Activated CD8-positive, alpha-beta memory T cell treated with anti-CD3 and anti-CD28 coated beads, Interleukin-2, amount 50 U/mL, for 24 hours (primary cell): ENCODE measurements around the gene ADAMTS17.

Experiments
- DNase-seq: peaks from one replicate; pipeline ENCODE4 v3.0.0-alpha.2; 2020; ENCODE audit errors: extremely low read depth

ADAMTS17 gene

DNA sequence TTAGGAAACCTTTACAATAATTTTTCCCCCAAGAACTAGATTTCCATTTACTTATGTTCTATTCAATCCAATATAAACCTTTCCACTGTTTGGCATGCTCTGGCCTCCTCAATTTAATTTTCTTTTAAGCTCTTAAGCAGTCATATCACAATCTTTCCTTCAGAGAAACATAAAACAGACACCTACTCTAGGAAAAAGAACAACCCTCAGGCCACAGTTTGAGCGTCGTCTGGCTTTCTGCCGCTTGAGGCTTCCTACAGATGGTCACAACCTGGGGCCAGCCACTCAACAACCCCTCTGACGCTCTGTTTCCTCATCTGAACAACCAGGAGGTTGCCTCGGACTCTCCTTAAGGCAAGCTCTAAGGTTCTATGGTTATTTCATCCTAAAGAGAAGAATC, 143.3 kb downstream of the ADAMTS17 start:
- DNase-seq, result no peak

DNA sequence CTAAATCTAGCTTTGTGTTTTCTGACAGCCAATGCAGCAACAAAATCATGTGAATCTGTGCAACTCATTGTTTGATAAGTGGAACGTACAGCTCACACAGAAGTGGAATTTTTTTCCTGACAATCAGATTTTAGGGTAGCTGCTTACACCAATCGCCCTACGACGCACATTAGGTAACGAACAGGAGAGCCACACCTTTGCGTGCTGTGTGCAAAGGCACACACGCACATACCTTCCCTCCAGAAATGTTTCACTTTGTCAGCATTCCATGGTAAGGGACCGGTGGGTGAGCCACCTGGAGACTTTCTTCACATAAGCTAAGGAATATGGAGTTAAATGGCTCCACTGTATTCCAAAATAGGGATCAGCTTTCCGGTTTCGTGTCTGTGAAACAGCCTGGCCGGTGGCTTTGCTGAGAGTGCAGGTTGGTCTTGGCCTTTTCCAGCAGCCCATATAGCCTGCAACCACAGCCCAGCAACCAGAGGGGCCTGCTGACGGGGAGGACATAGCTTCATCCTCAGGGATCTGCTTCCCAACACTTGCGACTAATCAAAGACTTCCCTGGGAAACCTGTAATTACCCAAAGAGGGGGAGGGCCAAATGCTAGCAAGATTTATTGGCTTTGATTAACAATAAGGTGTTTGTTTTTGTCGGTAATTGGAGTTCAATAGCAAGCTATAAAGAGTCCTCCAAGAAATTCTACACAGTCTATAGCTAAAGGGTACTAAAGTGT, 145.3 kb downstream of the ADAMTS17 start:
- no peak for DNase-seq

DNA sequence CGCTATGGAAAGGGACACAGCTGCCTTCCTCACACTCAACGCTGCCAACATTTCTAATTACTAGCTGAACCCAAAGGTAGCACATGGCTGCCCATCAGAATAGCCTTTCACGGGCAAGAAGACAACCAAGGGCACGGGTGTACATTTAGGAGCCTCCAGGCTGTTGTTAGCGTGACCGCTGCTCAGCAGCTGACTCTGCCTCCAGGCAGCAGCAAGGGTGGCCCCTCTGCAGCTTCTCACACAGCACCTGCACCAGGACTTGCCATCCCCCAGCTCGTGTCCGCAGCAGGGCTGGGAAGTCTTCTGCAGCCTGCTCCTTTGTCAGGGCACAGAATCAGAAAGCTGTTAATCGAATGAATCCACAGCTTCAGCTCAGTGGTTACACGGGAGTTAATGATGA, 146.8 kb downstream of the ADAMTS17 start:
- no peak for DNase-seq

DNA sequence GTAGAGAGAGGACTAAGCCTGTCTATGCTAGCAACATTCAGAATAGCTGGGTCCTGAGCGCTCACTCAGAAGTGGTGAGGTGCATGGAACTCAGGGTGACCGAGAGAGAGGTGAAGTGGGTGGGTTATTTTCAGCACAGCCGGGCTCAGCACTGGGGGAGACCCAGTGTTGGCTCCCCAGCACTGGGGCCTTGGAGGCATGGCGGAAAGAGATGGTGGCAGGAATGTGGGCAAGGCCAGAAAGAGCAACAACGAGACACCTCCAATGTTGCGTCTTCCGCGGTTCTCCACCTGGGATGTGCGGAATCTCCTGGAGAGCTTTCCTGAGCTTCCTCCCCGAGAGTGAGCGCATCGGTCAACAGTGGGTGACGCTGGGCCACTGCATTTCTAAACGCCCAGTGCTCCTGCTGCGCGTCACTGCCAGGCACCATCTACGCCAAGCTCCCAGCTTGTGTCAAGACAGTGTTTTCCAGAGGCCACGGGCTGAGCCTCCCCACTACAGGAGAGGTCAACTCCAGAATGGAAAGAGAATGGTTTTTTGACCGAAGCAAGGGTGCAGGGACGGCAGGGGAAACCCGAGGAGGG, 148.4 kb downstream of the ADAMTS17 start:
- no peak for DNase-seq

DNA sequence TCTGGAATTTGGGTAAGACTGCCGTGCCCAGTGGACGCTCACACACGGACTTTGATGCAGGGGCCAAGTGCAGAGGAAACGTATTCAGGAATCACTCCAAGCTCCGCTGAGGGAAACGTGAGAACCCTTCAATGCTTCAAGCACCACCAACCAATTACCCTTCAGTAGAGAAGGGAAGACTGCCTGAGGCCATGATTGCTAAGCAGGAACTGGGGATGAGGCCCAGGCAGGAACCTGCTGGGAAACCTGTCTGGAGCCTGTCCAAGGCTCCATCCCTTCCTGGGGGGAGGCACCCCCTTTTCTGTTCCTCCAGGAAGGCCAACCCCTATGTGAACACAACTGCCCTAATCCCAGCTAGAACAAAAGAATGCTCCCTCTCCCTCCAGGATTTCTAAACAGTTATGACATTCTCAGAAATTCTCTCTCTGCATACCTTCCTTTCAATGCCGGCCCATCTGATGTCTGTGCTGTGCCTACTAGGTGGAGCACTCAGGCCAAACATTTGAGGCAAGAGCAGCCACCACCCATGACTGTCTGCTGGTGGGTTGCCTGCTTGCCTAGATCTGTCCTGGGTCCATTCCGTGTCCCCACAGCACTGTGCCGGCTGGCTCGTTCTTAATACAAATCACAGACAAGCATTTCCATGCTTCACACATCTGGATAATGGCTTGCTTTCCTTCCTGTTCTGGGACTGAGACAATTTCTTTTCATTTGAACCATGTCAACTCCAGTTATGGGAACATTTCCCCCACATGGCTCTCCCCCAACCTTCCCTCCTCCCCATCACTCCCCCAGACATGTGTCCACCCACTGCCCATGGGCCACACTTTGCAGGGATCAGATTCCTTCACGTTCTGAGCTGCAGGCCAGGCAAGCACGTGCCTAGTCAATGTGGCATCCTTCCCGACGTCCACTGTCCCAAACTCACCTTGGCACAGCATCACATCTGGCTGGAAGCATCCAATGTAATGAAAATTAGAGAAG, 149.4 kb downstream of the ADAMTS17 start:
- DNase-seq, result no peak

DNA sequence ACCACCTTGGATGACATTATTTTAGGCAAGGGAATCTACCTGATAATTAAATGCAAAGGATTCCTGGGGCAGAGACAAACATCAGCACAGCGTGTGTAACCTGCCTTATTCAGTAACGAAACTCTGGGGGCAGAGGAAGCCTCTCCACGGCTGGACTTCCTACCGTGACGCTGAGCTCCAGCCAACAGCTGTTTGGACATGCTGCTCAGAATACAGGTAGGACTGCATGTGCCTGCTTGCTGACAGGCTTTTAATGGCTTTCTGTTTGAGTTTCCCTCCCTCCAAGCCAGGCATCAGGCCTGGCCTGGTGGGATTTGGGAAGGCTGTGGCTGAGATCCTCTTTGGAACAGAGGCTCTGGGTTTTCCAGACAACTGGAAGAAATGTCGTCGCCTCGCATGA, 150.6 kb downstream of the ADAMTS17 start:
- no peak for DNase-seq

DNA sequence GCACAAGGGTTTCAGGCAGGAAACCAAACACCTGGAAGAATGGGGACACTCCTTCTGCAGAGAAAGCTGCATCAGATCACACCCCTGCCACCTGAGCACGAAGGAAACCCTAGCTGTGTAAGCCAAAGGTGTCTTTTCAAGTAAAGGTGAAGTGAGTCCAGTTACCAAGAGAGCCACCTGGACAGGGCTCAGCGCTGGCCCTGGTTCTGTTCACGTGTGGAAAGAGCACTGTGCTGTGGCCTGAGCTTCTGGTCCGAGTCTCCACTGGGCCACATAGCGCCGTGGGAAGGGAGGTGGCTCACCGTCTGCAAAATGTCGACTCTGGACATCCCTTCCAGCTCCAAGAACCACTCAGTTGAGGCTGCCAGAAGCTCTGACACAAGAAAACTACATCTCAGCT, 151.1 kb downstream of the ADAMTS17 start:
- no peak for DNase-seq

DNA sequence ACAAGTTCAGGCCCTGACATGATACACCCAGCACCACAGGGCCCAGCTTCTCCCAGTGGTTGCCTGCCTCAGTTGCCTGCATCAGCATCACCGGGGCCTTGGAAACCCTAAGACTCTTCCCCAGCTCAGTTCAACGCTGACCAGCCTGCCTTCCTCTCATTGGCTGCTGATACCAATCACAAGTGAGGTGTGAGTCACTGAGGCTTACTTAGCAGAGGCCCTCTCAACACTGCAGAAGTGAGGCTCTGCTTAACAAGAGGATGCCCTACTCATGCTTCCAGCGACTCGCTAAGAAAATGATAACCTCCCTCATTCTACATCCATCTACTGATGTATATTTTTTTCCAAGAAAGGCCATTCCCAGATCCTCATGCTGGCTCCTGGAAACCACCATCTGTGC, 151.9 kb downstream of the ADAMTS17 start:
- DNase-seq, result no peak

DNA sequence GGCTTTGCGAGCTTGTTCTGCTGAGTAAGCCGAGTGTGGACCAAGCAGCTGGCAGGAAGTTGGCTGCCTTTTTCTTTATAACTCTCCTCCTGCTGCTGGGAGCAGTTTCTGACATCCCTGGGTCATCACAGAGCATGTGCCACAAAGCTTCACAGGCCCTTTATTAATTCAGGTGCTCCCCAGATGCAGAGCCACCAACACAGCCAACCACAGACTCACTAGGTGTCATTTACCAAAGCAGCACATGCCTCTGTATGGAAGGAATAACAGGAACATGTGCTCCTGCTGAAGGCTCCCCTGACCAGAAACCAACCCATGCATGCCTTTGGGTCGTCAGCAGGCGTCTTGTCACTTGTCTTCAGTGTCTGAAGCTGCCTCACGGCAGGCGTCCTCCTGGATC, 152.5 kb downstream of the ADAMTS17 start:
- DNase-seq, result no peak

DNA sequence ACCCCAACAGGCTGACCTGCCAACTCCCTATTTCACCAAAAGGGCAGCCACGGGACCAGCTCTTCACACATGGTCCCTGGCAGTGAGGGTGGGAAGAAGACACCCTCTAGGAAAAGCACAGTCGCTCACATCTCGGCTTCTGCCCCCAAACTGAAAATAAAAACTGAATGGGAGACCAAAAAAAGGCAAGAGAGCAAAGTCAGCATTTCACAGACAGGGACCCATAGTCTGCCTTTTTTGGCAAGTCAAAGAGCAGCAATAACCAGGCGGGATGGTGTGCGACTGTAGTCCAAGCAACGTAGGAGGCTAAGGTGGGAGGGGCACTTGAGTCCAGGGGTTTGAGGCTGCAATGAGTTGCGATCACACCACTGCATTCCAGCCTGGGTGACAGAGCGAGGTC, 154.1 kb downstream of the ADAMTS17 start:
- no peak for DNase-seq

DNA sequence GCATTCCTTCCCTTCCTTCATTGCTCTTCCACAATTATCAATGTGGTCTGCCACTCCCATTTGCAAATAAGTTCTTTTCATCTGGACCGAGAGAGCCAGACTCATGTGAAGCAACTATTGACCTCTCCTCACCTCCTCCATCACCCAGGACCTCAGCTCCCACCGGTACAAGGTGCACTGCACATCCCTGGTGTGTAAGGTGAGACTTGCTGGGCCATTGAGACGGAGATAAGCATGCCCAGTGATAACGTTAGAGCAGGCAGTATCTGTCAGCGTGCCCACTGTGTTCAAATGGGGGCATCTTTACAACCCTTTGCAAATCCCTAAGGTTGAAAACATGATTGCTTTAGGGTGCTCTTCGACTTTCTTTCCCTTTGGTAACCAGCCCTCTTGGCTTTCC, 154.8 kb downstream of the ADAMTS17 start:
- DNase-seq, result no peak

DNA sequence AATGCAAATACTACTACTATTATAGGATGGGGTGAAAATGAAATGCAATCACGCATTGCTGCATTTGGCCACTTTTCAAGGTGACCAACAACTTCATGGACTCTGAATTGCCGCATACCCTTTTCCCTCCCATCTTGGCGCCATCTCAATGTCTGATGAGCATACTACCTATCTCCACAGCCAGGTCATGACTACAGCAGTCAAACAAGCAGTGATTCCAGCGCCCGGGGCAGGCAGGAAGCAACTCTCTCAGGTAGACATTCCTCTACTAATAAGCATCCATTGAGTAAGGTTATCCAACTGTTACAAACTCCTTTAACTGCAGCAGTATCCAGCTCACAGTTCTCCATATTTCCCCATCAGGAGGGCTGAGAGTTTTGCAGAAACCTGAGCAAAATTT, 155.4 kb downstream of the ADAMTS17 start:
- DNase-seq, result no peak

DNA sequence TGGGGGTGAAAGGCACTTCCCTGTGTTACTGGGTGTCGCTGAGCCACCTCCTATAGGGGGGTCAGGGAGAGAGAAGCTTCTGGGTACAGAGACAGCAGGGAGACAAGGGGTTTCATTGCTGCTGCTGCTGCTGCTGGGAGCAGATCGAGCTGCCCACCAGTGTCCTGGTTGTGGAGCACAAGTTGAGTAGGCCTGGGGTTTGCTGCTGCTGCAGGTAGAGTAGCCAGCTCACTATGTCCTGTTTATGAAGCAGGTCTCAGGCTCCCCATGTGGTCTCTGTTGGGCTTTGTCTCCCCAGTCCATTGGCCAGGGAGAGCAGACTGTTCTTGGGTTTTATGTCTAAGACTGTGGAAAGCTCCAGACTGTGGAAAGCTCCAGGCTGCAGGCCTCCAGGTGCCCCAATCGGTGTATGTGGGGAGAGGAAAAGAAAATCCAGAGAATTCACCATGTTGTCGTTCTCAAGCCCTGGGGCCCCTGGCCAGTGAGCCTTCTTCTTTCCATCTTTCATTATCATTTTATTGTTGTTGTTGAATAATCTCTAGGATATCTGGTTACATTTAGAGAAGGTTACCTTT, 157.8 kb downstream of the ADAMTS17 start:
- DNase-seq, result no peak

DNA sequence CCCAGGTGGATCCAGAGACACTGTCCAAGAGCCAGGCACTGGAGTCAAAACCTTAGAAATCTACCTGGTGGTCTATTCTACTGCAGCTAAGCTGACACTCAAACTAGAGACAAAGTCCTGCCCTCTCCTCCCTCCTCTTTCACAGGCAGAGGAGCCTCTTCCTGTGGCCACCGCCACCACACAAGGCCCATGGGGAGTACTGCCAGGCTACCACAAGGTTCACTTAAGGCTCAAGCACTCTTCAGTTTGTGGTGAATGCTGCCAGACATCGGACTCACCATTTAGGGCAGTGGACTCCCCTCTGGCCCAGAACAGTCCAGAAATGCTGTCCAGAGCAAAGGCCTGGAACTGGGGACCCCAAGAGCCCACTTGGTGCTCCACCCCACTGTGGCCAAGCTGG, 160.9 kb downstream of the ADAMTS17 start:
- no peak for DNase-seq

DNA sequence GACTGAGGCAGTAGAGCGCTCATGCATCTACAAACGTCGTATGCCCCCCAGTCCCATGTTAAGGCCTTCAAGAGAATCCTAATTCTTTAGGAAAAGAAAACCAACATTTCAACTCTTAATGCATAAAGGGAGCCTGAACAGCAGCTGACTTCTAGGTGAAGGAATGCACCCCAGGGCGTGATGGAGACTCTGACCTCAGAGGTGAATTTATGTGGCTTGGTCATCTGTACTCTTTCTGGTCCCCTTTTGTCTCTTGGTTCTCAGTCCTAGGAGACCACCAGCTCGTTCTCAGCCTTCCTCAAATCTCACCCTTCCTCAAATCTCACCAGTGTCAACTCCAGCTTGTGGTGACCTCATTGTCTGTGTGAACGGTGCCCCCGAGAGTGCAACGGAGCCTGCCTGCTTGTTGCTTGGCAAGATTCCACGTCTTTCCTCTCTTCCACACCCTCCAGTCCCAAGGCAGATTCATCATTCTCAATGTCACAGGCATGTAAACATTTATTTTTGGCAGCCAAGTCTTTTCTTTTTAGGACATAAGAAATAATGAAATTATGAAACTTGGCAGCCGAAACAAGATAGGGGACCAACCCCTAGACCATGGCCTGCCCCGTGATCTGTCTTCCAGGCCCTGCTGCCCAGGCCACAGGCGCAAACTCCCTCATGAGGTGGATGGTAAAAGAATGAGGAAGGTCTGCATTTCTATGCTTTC, 166.2 kb downstream of the ADAMTS17 start:
- DNase-seq, result no peak

DNA sequence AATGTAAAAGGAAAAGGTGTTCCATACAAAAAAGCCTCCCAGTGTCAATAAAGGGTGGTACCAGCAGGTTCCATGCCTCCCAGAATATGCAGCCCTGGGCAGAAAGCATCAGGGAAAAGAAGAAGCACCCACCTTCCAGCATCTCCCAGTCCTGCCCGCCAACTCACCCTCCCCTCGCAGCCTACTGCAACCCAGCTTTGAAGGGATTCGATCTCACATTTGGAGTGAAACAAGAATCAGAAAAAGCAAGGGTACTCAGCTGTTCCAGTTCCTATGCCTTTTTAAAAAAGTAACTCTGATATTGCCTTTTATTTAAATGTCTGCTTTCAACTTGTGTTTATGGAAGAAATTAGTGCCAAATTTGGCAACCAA, 166.9 kb downstream of the ADAMTS17 start:
- no peak for DNase-seq

DNA sequence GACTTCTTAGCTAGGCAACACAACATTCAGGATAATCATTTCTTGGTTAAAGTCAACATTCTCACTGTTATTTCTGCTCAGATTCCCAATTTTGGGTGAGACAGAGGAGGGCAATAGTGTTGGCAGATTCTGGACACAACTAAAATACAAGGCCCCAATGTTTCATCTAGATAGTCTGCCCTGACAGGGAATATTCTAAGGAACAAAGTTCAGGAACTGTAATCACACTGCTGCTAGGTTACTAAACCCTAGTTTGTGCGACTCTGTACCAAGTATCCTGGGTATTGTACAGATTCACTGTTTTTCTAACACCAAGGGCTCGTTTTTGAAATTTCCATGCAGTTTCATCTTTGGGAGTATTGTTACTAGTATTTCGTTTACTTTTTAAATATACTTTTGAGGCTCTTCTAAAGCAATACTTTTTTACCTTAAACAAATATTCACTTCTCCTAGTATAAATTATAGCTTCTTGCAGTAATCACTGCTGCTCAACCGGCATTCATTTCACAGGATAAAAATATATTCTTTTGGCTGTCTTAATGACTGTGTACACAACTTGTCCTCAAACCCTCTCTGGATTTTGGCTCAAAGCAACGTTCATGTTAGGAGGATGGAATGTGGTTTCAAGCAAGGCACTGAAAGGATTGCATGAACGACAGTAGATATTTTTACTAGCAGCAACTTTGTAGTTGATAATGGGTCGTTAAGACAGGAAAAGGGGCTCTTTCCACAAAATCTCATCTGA, 167.4 kb downstream of the ADAMTS17 start:
- no peak for DNase-seq

DNA sequence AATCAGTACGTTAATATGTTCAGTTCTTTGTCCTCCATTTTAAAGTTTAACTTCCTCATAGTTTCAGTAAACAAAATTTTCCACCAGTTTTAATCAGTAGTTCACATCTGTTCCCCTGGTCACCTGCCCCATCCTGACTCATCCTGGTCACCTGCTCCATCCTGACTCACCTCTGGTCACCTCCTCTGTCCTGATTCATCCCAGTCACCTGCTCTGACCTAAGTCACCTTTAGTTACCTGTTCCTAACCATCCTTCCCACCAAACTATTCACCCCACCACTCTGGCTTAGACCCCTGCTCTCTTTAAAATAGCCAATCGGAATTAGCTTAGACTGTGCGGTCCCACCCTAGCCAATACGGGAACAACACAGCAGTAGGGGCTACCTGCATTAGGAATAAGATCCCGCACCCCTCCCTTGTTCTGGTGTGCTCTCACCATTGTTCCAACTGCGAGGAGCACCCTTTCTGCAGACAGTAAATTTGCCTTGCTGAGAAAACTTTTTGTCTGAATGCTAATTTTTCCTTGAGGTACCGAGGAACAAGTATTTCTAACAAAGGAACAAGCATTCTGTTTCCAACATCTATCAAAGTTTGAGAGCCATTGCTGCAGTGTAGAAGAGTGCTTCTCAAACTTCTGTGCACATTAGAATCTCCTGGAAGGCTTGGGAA, 169.3 kb downstream of the ADAMTS17 start:
- DNase-seq, result no peak

DNA sequence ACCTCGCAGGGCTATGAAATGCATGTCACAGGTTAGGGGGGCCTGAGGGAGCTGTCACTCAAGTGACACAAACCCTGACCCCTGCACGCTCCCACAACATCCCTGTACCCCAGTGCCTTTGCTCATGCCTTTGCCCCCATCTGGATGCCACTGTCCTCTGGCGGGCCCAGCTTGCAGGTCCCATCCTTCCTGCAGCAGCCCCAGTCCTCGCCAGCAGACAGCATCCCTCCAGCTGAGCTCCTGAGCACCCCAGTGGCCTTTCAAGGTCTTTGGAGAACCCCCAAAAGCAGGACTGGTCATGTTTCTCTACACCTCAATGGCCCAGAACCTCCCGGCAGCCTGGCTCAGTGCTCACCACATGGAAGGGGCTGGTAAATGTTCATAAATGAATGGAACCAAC, 170.4 kb downstream of the ADAMTS17 start:
- DNase-seq, result no peak
